ENCODE results near the gene POLL. TPM values are rescaled to one million over a fixed set of nuclear protein-coding genes. Genes with fewer than 3 reads are reported as not detected.

POLL gene
- total and polyA plus RNA-seq, 2 of the 4 experiments (the other 2 are of a cell fraction) = 6.3 to 23.7 TPM

GRCh38 chr10:101611096-101611905, 23.2 kb upstream of the POLL start:
- Histone ChIP-seq H3K27ac (ENCODE audit: insufficient read depth, low read length) (no peak overlapping the region), H2AFZ (replicated peaks; ENCODE audit: low read length, poor library complexity) (peak overlapping the region; percentile 4), H3K14ac (replicated peaks; ENCODE audit: low read depth, low read length) (no peak overlapping the region), H2AK9ac (replicated peaks; ENCODE audit: low read depth, low read length, poor library complexity) (peak overlapping the region; percentile 25), H3K23ac (ENCODE audit: low read depth, low read length) (no peak overlapping the region), H3K36me3 (ENCODE audit: control insufficient read depth, insufficient read depth, low read length) (peaks cover 27% of the 10 kb centered on the region), H3K27me3 (ENCODE audit: control insufficient read depth, insufficient read depth, low read length) (no peaks in the 10 kb centered on the region), H4K20me1 (ENCODE audit: insufficient read depth, low read length) (no peaks in the 10 kb centered on the region), H2AK5ac (ENCODE audit: low read depth, low read length) (no peak overlapping the region), H4K8ac (ENCODE audit: low read depth in 2 of 2, low read length in 2 of 2) (no peak overlapping the region), H2BK15ac (ENCODE audit: low read depth, low read length) (no peak overlapping the region), H3K4me2 (ENCODE audit: low read depth, low read length) (no peak overlapping the region), H3K4ac (ENCODE audit: low read depth, low read length) (no peak overlapping the region), H3K18ac (ENCODE audit: low read depth, low read length) (no peak overlapping the region), H3K9me3 (ENCODE audit: control insufficient read depth, insufficient read depth, low read length) (no peaks in the 10 kb centered on the region), H4K91ac (ENCODE audit: insufficient read depth, low read depth, low read length) (no peak overlapping the region), H2BK120ac (ENCODE audit: low read depth, low read length) (no peak overlapping the region), H3K56ac (ENCODE audit: extremely low read depth, insufficient read depth, low read length) (no peak overlapping the region), H3K4me3 (ENCODE audit: insufficient read depth, low read depth, low read length) (no peak overlapping the region), H3K9me1 (ENCODE audit: insufficient read depth, low read length) (peaks cover 16% of the 10 kb centered on the region), H3K9ac (ENCODE audit: low read depth, low read length) (no peak overlapping the region), H4K5ac (ENCODE audit: low read depth, low read length) (no peak overlapping the region), H3K79me1 (ENCODE audit: low read depth in 1 of 2, low read length in 2 of 2) (no peaks in the 10 kb centered on the region; a peak in 1 of 4 replicates), H2BK20ac (ENCODE audit: low read depth, low read length) (no peak overlapping the region), H2BK5ac (ENCODE audit: low read depth, low read length, poor library complexity, severe bottlenecking) (no peak overlapping the region), H3K4me1 (ENCODE audit: control insufficient read depth, insufficient read depth, low read length) (peaks cover 9% of the 10 kb centered on the region)
- ChIA-PET POLR2A (ENCODE audit: unreplicated experiment) (no interaction called here), CTCF (no interaction called here)
- no peak for TF ChIP-seq SMC3 (IDR thresholded peaks at IDR 0.05; ENCODE audit: low read depth, low read length)
- TF ChIP-seq USF2 (IDR thresholded peaks at IDR 0.05; ENCODE audit: low read depth, low read length) = no peak
- no peak for TF ChIP-seq FOS (IDR thresholded peaks at IDR 0.05; ENCODE audit: low read depth, low read length)
- TF ChIP-seq CEBPB (IDR thresholded peaks at IDR 0.05; ENCODE audit: low read depth, low read length) = no peak
- no peak for TF ChIP-seq MAFK (IDR thresholded peaks at IDR 0.05; ENCODE audit: low read depth, low read length)
- TF ChIP-seq RCOR1 (IDR thresholded peaks at IDR 0.05; ENCODE audit: insufficient replicate concordance, low read length) = no peak
- no peak for TF ChIP-seq POLR2A (IDR thresholded peaks at IDR 0.05; ENCODE audit: low read depth, low read length)
- no peak for TF ChIP-seq ELK1 (IDR thresholded peaks at IDR 0.05; ENCODE audit: borderline replicate concordance, low read depth, low read length)
- TF ChIP-seq RFX5 (IDR thresholded peaks at IDR 0.05; ENCODE audit: low read depth, low read length) = no peak
- TF ChIP-seq MAZ (IDR thresholded peaks at IDR 0.05; ENCODE audit: borderline replicate concordance, low read depth, low read length) = no peak
- no peak for TF ChIP-seq CHD1 (IDR thresholded peaks at IDR 0.05; ENCODE audit: low read depth, low read length)
- no peak for TF ChIP-seq NFE2L2 (IDR thresholded peaks at IDR 0.05; ENCODE audit: low read depth, low read length)
- TF ChIP-seq CTCF (conservative IDR thresholded peaks at IDR 0.05; ENCODE audit: low read depth, low read length) = no peak
- no peak for TF ChIP-seq BHLHE40 (IDR thresholded peaks at IDR 0.05; ENCODE audit: low read depth, low read length)
- TF ChIP-seq MXI1 (IDR thresholded peaks at IDR 0.05; ENCODE audit: borderline replicate concordance, low read depth, low read length) = no peak
- BruUV-seq (replicated peaks) = TSS peak; percentile 50
- DNase-seq (peak; percentile 47), ATAC-seq (ENCODE audit: low read depth) (peak; percentile 45; the same call in 1 of the 2 replicates)
- dilution Hi-C loops (cut with HindIII; ENCODE audit: low sequenced_read_pairs, unreplicated experiment) = no loop called here
- intact Hi-C loops (cut with micrococcal nuclease) = no loop called here
- no CpG with 5 or more reads among the region's 16 CpGs for WGBS, 2 experiments (ENCODE audit: extremely low coverage in 2 of 2, insufficient read length in 1 of 2)
- in situ Hi-C loops (cut with MboI; ENCODE audit: low sequenced_read_pairs) = no loop called here

Data from IMR-90 (cell line).